Panc1 (cell line): Measurements from ENCODE around the gene YBEY.

Experiments
- CTCF ChIP-seq: fragments of 450-650 bp; IDR thresholded peaks from 2 replicates; pipeline ENCODE4 v1.5.1; 2017; ENCODE audit warnings: mild to moderate bottlenecking
- POLR2AphosphoS5 ChIP-seq: IDR thresholded peaks from 2 replicates; pipeline ENCODE4 v1.6.1; 2012; ENCODE audit warnings: mild to moderate bottlenecking, low read depth, low read length, moderate library complexity
- REST ChIP-seq, 2 experiments: IDR thresholded peaks; 2 replicates each; pipeline ENCODE4 v1.6.1; 2011 to 2012; ENCODE audit warnings: low read depth in 2 of 2, control low read depth in 1 of 2, low read length in 1 of 2, mild to moderate bottlenecking in 1 of 2, moderate library complexity in 1 of 2; ENCODE audit not compliant: insufficient read depth in 1 of 2

- no peak for TF ChIP-seq CTCF
- no peak for TF ChIP-seq POLR2AphosphoS5
- TF ChIP-seq REST (IDR thresholded peaks at IDR 0.05; ENCODE audit: insufficient read depth in 1 of 2, low read depth in 2 of 2, low read length in 1 of 2), result no peak
Observed at GRCh38 chr21:46317710-46318463, 31.7 kb downstream of the YBEY start.
